GM23248 (cell line): ENCODE data around the gene YPEL1. TPM values are rescaled to one million over a fixed set of nuclear protein-coding genes. Genes with fewer than 3 reads are reported as not detected.

Source experiments
- DNase-seq: peaks from one replicate; pipeline ENCODE4 v3.0.0-alpha.2; 2015
- H2AFZ ChIP-seq: fragments of 200-600 bp; sonication (generic); 2 replicates; pipeline ENCODE4 v1.6.1; 2016; ENCODE audit warnings: antibody characterized with exemption
- H3F3A ChIP-seq: fragments of 200-600 bp; sonication (generic); 2 replicates; pipeline ENCODE4 v1.6.1; 2016; ENCODE audit warnings: mild to moderate bottlenecking, antibody characterized with exemption, mixed run types; ENCODE audit not compliant: insufficient read depth
- H3K27ac ChIP-seq: fragments of 200-600 bp; sonication (generic); 2 replicates; pipeline ENCODE4 v1.5.1; 2016; ENCODE audit warnings: mild to moderate bottlenecking
- H3K27me3 ChIP-seq: fragments of 200-600 bp; sonication (generic); replicated peaks from 2 replicates; pipeline ENCODE4 v1.6.1; 2016; ENCODE audit warnings: mild to moderate bottlenecking; ENCODE audit not compliant: insufficient read depth
- H3K36me3 ChIP-seq: fragments of 200-600 bp; sonication (generic); 2 replicates; pipeline ENCODE4 v1.6.1; 2016; ENCODE audit warnings: low read depth, mild to moderate bottlenecking
- H3K4me1 ChIP-seq: fragments of 200-600 bp; sonication (generic); 2 replicates; pipeline ENCODE4 v1.6.1; 2016; ENCODE audit warnings: mild to moderate bottlenecking; ENCODE audit not compliant: insufficient read depth
- H3K4me2 ChIP-seq: fragments of 200-600 bp; sonication (generic); one replicate; pipeline ENCODE4 v1.6.1; 2016; ENCODE audit warnings: mild to moderate bottlenecking; ENCODE audit not compliant: unreplicated experiment
- H3K4me3 ChIP-seq: fragments of 200-600 bp; sonication (generic); 2 replicates; pipeline ENCODE4 v1.5.1; 2016; ENCODE audit warnings: mild to moderate bottlenecking
- H3K79me2 ChIP-seq: fragments of 200-600 bp; sonication (generic); 2 replicates; pipeline ENCODE4 v1.6.1; 2016; ENCODE audit warnings: mild to moderate bottlenecking; ENCODE audit not compliant: insufficient read depth
- H3K9ac ChIP-seq: fragments of 200-600 bp; sonication (generic); 2 replicates; pipeline ENCODE4 v1.6.1; 2016; ENCODE audit warnings: mild to moderate bottlenecking
- H3K9me2 ChIP-seq: fragments of 200-600 bp; sonication (generic); 2 replicates; pipeline ENCODE4 v1.6.1; 2016; ENCODE audit warnings: mixed run types, mild to moderate bottlenecking, moderate library complexity; ENCODE audit not compliant: insufficient read depth
- H3K9me3 ChIP-seq: fragments of 200-600 bp; sonication (generic); one replicate; pipeline ENCODE4 v1.6.1; 2017; ENCODE audit warnings: low read depth
- H4K20me1 ChIP-seq: fragments of 200-600 bp; sonication (generic); 2 replicates; pipeline ENCODE4 v1.6.0; 2016; ENCODE audit not compliant: insufficient read depth
- EZH2 ChIP-seq: fragments of 200-600 bp; sonication (generic); IDR thresholded peaks from 2 replicates; pipeline ENCODE4 v1.6.1; 2018; ENCODE audit warnings: antibody characterized with exemption, mild to moderate bottlenecking; ENCODE audit not compliant: insufficient read depth, poor library complexity, severe bottlenecking
- EZH2phosphoT487 ChIP-seq: fragments of 200-600 bp; sonication (generic); IDR thresholded peaks from 2 replicates; pipeline ENCODE4 v1.6.1; 2018; ENCODE audit warnings: antibody characterized with exemption, moderate library complexity, mild to moderate bottlenecking, low read depth; ENCODE audit not compliant: insufficient read depth
- WGBS, 2 experiments: methylation state at CpG; one replicate each; pipeline ENCODE4 v1.1.6; 2015 to 2017; ENCODE audit warnings: low lambda C conversion rate in 2 of 2, low coverage in 1 of 2; ENCODE audit errors: missing lambda C conversion rate in 2 of 2; 5-methylcytosine and 5-hydroxymethylcytosine counted together
- in situ Hi-C: fragments of 300-500 bp; cut with MboI; formaldehyde crosslinking; loops from 2 replicates; pipeline ENCODE4 v1.15.0; 2020
- polyA plus RNA-seq: library from polyadenylated mRNA; unstranded; fragments of >200 nt; fragmentation: Nextera tagmentation; extraction: Ambion mirVana; gene quantifications from 2 replicates; pipeline ENCODE4 v1.2.1, GENCODE V29; 2016
- total RNA-seq: library from RNA; depleted of rRNA; stranded (reverse); fragments of >200 nt; shearing (Covaris generic); gene quantifications from 2 replicates; pipeline ENCODE4 v1.2.3, GENCODE V29; 2014

Gene YPEL1
- total and polyA plus RNA-seq, 2 experiments from 2014 or later = 0.22 to 1.1 TPM

GRCh38 chr22:21699643-21700042, 36.0 kb downstream of the YPEL1 start:
- Histone ChIP-seq H3F3A (no peaks in the 10 kb centered on the region), H3K27ac (no peak overlapping the region), H3K4me3 (no peak overlapping the region), H3K4me2 (no peak overlapping the region), H2AFZ (no peak overlapping the region), H4K20me1 (no peaks in the 10 kb centered on the region), H3K36me3 (no peaks in the 10 kb centered on the region), H3K79me2 (no peaks in the 10 kb centered on the region), H3K9me2 (no peaks in the 10 kb centered on the region), H3K9me3 (no peaks in the 10 kb centered on the region), H3K4me1 (peaks cover 12% of the 10 kb centered on the region), H3K9ac (no peak overlapping the region), H3K27me3 (no peaks in the 10 kb centered on the region)
- no peak for DNase-seq
- in situ Hi-C loops = no loop called here
- TF ChIP-seq EZH2 = no peak
- TF ChIP-seq EZH2phosphoT487 = no peak
- 69% methylated on average over 3 of the region's 3 CpGs for WGBS, 2 experiments

DNA sequence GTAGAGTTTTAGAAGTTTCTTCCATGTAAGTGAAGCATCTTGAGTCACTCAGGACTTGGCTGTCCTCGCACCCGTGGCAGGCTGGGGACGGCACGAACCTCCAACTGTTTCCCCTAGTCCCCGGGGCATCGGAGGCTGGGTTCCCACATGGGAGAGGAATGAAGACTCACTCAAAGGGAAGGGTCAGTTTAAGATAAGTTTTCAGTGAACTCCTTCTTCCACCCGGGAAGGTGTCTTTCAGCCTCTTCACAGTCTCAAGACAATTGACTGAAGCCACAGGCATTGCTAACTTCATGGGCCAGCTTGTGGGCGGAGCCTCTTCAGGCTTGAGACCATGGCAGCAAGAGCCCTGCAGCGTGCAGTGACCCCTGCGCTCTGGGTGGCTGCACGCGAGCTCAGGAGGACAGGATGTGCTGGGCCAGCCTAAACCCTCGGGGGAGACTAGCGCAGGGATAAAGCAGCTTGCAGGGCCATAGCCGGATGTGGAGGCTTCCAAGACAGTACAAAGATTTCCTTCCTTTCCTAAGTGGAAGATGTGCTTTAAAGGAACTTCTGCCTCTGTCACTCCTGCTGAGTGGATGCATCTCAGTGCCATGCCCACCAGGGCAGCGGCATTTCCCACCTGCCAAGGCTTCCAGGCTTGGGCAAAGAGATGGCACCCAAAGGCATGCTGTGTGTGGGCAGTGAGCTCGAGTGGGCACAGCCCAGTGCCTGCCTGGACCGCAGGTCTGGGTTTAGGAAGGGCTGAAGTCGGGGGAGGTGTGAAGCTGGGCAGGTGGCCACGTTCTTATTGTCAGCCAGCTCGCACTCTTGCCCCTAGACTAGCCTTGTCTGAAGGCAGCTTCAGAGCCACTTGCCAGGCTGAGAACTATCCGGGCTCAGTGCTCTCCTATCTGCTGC, 36.9 kb downstream of the YPEL1 start:
- no peak overlapping the region for H3K9ac ChIP-seq
- H3K27ac ChIP-seq = peak overlapping the region; percentile 22; the same call in 1 of the 2 replicates
- H4K20me1 ChIP-seq = no peaks in the 10 kb centered on the region
- no peaks in the 10 kb centered on the region for H3K27me3 ChIP-seq
- H3K79me2 ChIP-seq = no peaks in the 10 kb centered on the region
- no peaks in the 10 kb centered on the region for H3F3A ChIP-seq
- no peak for TF ChIP-seq EZH2
- TF ChIP-seq EZH2phosphoT487 = no peak
- H3K9me3 ChIP-seq = no peaks in the 10 kb centered on the region
- 86 to 87% methylated on average over 22 of the region's 22 CpGs for WGBS, 2 experiments
- DNase-seq = no peak
- no peak overlapping the region for H3K4me2 ChIP-seq
- in situ Hi-C loops = no loop called here
- no peak overlapping the region for H2AFZ ChIP-seq
- no peak overlapping the region for H3K4me3 ChIP-seq
- H3K9me2 ChIP-seq = no peaks in the 10 kb centered on the region
- no peaks in the 10 kb centered on the region for H3K36me3 ChIP-seq
- H3K4me1 ChIP-seq = peaks cover 12% of the 10 kb centered on the region

DNA sequence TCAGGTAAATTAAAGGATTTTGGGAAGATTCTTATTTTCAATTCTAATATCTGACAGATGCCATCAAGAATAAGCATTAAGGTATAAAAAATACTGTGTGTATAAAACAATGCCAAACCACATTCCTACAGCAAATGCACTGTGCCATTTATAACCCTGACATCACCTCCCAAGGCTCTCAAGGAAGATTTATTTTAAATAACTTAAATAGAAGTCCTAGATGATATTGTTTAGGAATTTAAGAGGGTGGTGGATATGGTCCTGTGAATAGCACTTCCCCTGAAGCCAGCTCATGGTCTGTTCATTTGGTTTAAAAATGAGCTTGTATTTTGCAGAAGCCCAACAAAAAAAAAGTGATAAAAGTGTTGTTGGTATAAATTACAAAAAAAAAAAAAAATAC, 37.7 kb downstream of the YPEL1 start:
- peak overlapping the region; percentile 22; the same call in 1 of the 2 replicates for H3K27ac ChIP-seq

DNA sequence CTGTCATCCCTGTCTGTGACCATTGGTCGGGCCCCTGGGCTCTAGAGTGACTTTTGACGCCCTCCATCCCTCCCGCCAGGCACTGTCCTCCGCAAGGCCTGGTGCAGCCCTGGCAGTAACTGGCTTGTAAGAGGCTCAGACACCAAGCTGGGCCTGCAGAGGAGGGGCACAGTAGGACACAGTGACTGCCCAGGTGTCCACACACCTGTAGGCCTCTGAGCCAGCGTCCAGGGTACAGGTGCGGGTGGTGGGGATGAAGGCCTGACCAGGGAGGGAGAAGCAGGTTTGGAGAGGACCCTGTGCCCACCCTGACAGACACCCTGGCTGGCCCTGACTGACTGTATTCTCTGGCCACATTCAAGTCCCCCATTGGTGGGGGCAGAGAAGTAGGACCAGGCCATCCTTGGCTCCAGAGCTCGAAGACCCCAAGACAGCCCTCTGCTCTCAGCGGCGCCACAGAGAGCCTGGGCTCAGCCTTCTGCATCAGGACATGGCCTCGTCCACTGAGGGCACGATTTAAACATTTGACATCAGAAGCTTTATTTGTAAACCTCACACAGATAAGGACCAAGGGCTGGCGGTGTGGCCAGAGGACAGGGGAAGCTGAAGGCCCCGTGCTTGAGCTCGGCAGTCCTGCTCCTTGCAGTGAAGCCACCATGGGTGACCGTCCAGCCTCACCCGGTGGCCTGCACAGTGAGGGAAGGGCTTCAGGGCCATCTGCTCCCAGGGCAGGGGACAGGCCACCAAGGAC, 38.4 kb downstream of the YPEL1 start:
- TF ChIP-seq EZH2 (no peak), EZH2phosphoT487 (no peak)
- H3K79me2 ChIP-seq = no peaks in the 10 kb centered on the region
- H2AFZ ChIP-seq = no peak overlapping the region
- no peak overlapping the region for H3K4me2 ChIP-seq
- no peak overlapping the region for H3K9ac ChIP-seq
- H4K20me1 ChIP-seq = no peaks in the 10 kb centered on the region
- 92 to 94% methylated on average over 16 of the region's 16 CpGs for WGBS, 2 experiments
- H3F3A ChIP-seq = no peaks in the 10 kb centered on the region
- no peak overlapping the region for H3K27ac ChIP-seq
- H3K27me3 ChIP-seq = no peaks in the 10 kb centered on the region
- no peak overlapping the region for H3K4me3 ChIP-seq
- no peaks in the 10 kb centered on the region for H3K9me2 ChIP-seq
- peaks cover 12% of the 10 kb centered on the region for H3K4me1 ChIP-seq
- H3K9me3 ChIP-seq = no peaks in the 10 kb centered on the region
- no peak for DNase-seq
- no peaks in the 10 kb centered on the region for H3K36me3 ChIP-seq
- in situ Hi-C loops = no loop called here

More for the DNA sequence above, 37.7 kb downstream of the YPEL1 start:
- no peaks in the 10 kb centered on the region for H3K9me2 ChIP-seq
- no peak overlapping the region for H3K4me2 ChIP-seq
- H3F3A ChIP-seq = no peaks in the 10 kb centered on the region
- no peaks in the 10 kb centered on the region for H3K9me3 ChIP-seq
- no peak overlapping the region for H3K4me3 ChIP-seq
- in situ Hi-C loops = no loop called here
- no peaks in the 10 kb centered on the region for H3K27me3 ChIP-seq
- no peaks in the 10 kb centered on the region for H3K36me3 ChIP-seq
- no peak overlapping the region for H3K9ac ChIP-seq
- H2AFZ ChIP-seq = no peak overlapping the region
- H3K79me2 ChIP-seq = no peaks in the 10 kb centered on the region
- H3K4me1 ChIP-seq = peaks cover 12% of the 10 kb centered on the region
- TF ChIP-seq EZH2 (no peak), EZH2phosphoT487 (no peak)
- peak; percentile 63 for DNase-seq
- H4K20me1 ChIP-seq = no peaks in the 10 kb centered on the region
